Astrocyte (in vitro differentiated cells and primary cell): Measurements from ENCODE around the gene LRIG1.

Source experiments
- EZH2 ChIP-seq: IDR thresholded peaks from 2 replicates; pipeline ENCODE4 v1.6.1; 2012; ENCODE audit warnings: mild to moderate bottlenecking, low read length, inconsistent platforms; ENCODE audit not compliant: insufficient read depth
- TF ChIP-seq, protein P1 (sequence below): IDR thresholded peaks from 2 replicates; pipeline ENCODE4 v1.5.1; 2011; ENCODE audit warnings: low read depth, mild to moderate bottlenecking, inconsistent platforms, low read length, moderate library complexity; ENCODE audit not compliant: insufficient read depth

DNA sequence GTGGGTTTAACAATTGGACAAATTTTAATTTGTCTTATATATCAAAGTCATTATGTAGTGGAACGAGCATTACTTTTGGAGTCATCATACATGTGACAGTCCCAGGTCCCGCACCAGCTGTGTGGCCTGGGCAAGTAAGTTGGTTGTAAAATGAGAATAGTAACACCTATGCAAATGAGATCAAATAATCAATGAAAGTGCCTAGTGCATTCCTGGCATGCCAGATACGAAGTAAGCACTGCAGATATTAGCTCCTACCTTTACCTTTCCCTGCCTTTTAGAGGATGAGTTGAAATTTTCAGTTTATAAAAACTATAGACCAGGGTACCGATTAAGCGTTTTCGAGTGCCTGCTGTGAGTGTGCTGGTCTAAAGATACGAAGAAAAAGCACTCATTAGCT lies 134.1 kb downstream of the LRIG1 start:
- TF ChIP-seq, protein P1, sequence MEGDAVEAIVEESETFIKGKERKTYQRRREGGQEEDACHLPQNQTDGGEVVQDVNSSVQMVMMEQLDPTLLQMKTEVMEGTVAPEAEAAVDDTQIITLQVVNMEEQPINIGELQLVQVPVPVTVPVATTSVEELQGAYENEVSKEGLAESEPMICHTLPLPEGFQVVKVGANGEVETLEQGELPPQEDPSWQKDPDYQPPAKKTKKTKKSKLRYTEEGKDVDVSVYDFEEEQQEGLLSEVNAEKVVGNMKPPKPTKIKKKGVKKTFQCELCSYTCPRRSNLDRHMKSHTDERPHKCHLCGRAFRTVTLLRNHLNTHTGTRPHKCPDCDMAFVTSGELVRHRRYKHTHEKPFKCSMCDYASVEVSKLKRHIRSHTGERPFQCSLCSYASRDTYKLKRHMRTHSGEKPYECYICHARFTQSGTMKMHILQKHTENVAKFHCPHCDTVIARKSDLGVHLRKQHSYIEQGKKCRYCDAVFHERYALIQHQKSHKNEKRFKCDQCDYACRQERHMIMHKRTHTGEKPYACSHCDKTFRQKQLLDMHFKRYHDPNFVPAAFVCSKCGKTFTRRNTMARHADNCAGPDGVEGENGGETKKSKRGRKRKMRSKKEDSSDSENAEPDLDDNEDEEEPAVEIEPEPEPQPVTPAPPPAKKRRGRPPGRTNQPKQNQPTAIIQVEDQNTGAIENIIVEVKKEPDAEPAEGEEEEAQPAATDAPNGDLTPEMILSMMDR, result no peak
- TF ChIP-seq EZH2, result no peak
